ENCODE measurements around the gene PRDM11.

GRCh38 chr11:45211732-45212131 is 65.3 kb downstream of the PRDM11 start:
- TF ChIP-seq CTCF (IDR thresholded peaks at IDR 0.05 in 2 of 3, conservative IDR thresholded peaks at IDR 0.05 in 1 of 3; ENCODE audit: control insufficient read depth in 2 of 3, extremely low read depth in 1 of 3, insufficient read depth in 1 of 3, low read depth in 3 of 3, low read length in 3 of 3) = peak in 1 of 3 experiments; percentile 4; a peak in 1 of 6 replicates
- TF ChIP-seq TAF1 (IDR thresholded peaks at IDR 0.05; ENCODE audit: borderline replicate concordance, low read depth, low read length) = no peak
- TF ChIP-seq ESRRA (IDR thresholded peaks at IDR 0.05; ENCODE audit: low read length) = no peak
- no peak for TF ChIP-seq ZBED1 (IDR thresholded peaks at IDR 0.05; ENCODE audit: borderline replicate concordance)
- TF ChIP-seq SKIL (IDR thresholded peaks at IDR 0.05; ENCODE audit: low read depth, poor library complexity, severe bottlenecking) = no peak
- TF ChIP-seq NR2C2 (IDR thresholded peaks at IDR 0.05; ENCODE audit: borderline replicate concordance, control insufficient read depth, insufficient read length, low read depth) = no peak
- no peak for TF ChIP-seq EZH2 (IDR thresholded peaks at IDR 0.05; ENCODE audit: borderline replicate concordance, control insufficient read depth, low read depth, low read length)
- TF ChIP-seq ZZZ3 (IDR thresholded peaks at IDR 0.05; ENCODE audit: control insufficient read depth, insufficient read length, low read depth) = no peak
- TF ChIP-seq USF2 (IDR thresholded peaks at IDR 0.05; ENCODE audit: borderline replicate concordance, low read depth, low read length) = no peak
- no peak for TF ChIP-seq BRCA1 (IDR thresholded peaks at IDR 0.05; ENCODE audit: low read depth, low read length)
- no peak for TF ChIP-seq NFYB (IDR thresholded peaks at IDR 0.05; ENCODE audit: insufficient read depth, low read depth, low read length)
- TF ChIP-seq SPI1 (IDR thresholded peaks at IDR 0.05; ENCODE audit: borderline replicate concordance, insufficient read depth, low read depth, low read length) = no peak
